Measurements from ENCODE around the gene HOMER2.
A peak's percentile ranks its signal among the peaks of the same experiment; 100 is the strongest.
"Not testable (repeated sequence)": the region's sequence is repeated elsewhere in the genome, so short reads cannot be mapped to it uniquely, and the experiment has no call there.

The HOMER2 gene

DNA sequence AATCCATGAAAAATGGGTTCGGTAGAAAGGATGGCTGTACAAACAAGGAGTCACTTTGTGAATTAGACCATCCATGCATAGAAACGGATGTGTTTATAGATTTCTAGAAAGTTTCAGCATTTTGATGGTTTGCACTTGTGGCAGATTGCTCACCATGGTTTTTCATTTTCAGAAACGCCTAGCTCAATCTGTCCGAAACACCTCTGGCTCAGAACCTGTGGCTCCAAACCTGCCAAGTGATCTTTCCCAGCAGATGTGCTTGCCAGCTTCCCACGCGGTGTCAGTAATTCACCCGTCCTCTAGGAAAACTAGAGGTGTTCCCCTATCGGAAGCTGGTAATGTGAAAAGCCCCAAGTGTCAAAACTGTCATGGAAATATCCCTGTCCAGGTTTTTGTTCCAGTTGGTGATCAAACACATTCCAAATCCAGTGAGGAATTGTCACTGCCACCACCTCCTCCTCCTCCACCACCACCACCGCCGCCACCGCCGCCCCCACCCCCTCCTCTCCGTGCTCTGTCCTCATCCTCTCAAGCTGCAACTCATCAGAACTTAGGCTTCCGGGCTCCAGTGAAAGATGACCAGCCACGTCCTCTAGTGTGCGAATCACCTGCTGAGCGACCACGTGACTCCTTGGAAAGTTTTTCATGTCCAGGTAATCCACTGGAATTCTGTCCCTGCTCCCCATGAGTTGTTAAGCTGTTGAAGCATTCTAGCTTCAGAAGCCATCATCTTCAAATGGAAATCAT lies 121.9 kb downstream of the HOMER2 start:
- no peak for DNase-seq

DNA sequence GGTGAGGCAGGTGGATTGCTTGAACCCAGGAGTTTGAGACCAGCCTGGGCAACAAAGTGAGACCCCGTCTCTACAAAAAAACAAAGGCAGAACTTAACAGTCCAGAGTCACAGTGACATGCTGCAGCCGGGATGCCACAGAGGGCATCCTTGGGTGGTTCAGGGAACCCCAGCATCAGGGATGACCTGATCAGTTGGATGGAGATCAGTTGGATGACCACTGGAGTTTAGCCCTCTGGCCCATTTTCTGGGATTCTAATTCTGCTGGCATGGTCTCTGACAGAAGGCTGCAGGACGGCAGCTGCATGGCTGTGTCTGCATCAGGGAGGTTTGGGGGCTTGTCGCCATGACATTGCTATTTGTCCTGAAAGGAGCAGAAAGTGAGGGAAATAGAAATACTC lies 123.3 kb downstream of the HOMER2 start:
- no peak for DNase-seq

DNA sequence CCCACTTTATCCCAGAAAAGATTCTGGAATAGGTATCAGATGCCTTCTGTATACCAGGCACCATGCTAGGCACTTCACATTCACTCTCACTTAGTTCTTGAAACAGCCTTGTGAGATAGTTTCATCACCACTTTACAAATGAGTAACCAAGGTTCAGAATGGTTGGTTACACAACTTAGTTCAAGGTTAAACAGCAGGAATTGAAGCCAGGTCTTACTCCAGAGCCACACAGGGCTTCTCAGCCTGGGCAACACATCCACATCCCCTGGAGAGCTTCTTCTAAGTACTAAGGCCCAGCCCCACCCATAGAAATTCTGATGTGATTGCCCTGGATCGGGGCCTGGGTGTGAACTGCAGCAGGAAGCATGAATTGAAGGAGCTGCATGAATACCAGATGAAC lies 124.4 kb downstream of the HOMER2 start:
- no peak for DNase-seq

DNA sequence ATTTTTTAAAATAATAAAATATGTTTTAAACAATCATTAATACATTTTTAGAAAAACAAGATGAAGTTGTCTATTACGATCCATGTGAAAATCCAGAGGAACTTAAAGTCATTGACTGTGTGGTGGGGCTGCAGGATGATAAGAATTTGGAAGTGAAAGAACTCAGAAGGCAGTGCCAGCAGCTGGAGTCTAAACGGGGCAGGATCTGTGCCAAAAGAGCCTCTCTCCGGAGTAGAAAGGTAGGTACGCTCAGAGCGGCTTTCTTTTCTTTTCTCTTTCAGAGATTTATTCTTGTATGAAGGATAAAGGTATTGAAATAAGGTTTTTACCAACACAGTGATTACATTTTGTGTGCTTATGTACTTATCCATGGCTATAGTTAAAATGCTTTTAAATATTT lies 129.5 kb downstream of the HOMER2 start:
- no peak for DNase-seq

DNA sequence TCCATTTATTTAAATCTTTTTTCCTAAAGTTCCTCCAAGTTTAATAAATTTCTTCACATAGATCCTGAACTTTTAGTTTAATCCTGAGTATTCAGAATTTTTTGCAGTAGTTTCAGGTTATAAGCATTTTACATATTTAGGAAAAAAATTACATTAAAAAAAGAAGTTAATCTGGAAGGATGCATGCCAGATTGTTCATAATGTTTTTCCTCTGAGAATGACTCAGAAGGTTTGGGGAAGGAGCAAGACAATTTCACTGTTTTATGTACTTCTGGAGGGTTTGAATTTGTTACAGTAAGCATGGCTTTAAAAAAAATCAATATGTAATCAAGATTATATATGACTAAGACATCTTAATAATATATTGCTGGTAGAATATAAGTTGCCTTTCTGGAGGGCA lies 130.7 kb downstream of the HOMER2 start:
- DNase-seq, result not testable (repeated sequence)

DNA sequence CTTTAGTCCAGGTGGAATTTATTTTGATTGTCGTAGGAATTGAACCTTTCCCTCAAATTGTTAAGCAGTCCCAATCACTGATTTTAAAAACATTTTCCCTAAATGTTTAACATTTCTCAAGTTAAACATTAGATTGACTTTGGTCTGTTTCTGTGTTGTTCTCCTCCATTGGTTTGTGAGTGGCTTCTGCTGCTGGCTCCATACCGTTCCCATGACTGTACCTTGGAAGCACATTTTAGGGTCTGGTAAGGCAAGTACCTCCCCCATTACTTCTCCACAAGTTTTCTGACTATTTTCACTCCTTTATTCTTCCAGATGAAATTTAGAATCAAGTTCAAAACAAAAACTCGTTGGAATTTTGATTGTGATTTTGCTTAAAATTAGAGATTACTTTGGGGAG lies 131.1 kb downstream of the HOMER2 start:
- DNase-seq, result not testable (repeated sequence)

DNA sequence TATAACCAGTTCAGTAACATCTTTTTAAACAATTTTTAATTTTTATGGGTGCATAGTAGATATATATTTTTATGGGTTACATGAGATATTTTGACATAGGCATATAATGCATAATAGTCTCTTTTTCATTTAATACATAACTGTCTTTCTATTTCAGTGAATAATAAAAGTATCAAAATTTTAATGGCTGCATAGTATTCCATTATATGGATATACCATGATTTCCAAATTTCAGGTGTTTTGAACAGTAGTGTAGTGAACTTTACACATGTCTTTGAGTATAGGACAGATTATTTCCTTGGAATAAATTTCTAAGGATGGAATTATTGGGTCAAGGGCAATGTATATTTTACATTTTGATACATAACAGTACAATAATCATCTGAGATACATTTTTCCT lies 132.4 kb downstream of the HOMER2 start:
- DNase-seq, result no peak

DNA sequence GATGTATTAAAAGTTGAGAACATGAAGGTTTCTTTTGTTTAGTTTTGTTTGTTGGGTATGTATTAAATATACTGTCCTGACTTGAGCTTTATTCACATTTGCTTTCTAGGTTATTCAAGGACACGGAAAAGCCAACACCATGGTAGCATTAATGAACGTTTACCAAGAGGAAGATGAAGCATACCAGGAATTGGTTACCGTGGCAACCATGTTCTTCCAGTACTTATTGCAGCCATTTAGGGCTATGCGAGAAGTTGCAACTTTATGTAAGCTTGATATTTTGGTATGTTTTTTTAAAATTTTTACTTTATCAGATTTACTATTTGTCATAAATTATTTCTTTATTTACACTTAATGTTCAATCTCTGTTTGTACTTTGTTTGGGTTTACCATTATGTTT lies 139.5 kb downstream of the HOMER2 start:
- no peak for DNase-seq

DNA sequence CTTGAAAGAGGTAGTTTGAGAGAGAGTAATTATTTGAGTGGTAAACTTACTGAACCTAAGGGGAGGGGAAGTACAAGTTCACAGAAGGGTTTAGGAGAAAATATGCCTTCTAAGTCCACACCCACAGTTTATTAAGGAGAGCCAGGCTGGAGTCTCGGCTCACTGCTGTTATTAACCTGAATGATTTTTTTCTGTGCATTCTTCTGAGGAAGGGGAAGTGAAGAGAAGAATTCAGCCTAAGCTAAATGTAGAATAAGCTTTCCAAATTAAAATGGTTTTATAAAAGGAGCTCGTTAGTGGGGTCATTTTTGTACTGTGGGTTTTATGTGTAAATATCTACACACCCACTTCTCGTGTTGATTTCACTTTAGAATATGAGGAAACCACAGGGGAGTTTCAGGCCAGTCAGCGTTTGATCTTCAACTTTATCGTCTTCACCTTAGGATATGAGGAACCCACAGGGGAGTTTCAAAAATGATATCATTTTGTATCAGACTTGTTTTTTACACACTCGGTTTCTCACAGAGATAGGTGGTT lies 141.6 kb downstream of the HOMER2 start:
- DNase-seq, result peak; percentile 19

DNA sequence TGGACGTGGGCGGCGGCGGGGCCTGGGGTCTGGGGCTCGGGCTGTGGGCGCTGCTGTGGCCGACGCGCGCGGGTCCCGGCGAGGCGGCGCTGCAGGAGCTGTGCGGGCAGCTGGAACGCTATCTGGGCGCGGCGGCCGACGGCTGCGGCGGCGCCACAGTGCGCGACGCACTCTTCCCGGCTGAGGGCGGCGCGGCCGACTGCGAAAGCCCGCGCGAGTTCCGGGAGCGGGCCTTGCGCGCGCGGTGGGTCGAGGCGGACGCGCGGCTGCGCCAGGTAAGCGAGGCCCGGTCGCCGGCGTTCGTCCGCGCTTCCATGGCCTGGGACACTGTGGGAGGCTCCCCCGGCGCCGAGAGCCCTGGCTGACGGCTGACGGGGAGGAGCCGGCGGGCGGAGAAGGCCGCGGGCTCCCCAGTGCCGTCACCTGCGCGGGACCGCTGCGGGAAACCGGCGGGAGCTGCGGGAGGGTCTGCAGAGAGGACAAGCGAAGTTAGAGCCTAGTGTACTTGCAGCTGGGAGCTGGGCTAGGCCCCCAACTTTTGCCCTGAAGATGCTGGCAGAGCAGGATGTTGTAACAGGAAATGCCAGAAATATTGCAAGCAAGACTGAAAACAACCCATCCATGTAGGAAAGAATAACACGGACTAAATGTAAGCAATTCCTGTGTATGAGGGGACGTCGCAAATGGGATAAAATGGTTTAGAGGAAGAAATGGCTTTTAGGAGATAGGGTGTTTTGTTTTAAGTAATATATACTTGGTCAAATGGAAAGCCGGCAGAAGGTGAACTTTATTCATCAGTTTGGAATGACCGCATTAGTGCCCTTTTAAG lies 142.2 kb downstream of the HOMER2 start:
- no peak for DNase-seq

DNA sequence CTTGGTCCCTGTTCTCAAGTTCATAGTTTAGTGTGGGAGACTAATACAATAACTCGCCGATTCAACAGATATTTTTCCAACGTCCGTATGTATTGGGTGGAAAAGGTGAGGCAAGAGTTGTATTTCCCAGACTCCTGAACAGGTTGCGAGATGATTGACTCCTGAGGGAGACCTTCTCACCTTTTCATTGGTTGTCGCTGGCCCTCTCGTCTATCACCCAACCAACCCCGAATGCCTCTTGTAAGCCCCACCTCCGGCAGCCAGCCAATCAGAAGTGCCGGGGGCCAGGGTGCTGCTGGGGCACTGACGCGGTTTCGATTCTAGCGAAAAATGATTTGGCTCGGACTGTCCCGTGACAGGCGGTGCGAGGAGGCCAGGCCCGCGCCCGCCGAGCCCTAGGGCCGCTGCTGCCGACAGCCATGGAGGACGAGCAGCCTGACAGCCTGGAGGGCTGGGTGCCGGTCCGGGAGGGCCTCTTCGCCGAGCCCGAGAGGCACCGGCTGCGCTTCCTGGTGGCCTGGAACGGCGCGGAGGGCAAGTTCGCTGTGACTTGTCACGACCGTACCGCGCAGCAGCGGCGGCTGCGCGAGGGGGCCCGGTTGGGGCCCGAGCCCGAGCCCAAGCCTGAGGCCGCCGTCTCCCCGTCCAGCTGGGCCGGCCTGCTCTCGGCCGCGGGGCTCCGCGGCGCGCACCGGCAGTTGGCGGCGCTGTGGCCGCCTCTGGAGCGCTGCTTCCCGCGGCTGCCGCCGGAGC lies 143.0 kb downstream of the HOMER2 start, which contains the start of gene WHAMM:
Gene WHAMM (plus strand): TSS at position 321 of the 753 bp plus-strand sequence. CDS start 99 bp downstream, at position 420.
- DNase-seq, result peak; percentile 91

DNA sequence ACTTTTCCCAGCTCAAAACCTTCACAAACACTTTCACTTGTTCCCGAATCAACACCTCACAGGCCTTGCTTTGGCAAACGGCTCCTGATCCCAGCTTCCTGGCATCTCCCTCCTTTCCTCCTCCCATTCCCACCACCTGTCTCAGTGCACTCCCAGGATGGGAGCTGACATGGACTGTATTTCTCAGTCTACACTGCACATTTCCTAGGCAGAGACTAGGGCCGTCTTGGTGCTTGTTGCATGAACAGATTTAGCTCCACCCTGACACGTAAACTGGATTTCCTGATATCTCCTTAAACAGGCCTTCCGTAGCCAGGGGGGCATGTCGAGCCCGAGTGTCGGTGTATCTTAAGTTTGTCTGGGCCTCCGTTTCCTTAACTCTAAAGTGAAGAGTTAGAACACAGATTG lies 143.9 kb downstream of the HOMER2 start:
- no peak for DNase-seq

DNA sequence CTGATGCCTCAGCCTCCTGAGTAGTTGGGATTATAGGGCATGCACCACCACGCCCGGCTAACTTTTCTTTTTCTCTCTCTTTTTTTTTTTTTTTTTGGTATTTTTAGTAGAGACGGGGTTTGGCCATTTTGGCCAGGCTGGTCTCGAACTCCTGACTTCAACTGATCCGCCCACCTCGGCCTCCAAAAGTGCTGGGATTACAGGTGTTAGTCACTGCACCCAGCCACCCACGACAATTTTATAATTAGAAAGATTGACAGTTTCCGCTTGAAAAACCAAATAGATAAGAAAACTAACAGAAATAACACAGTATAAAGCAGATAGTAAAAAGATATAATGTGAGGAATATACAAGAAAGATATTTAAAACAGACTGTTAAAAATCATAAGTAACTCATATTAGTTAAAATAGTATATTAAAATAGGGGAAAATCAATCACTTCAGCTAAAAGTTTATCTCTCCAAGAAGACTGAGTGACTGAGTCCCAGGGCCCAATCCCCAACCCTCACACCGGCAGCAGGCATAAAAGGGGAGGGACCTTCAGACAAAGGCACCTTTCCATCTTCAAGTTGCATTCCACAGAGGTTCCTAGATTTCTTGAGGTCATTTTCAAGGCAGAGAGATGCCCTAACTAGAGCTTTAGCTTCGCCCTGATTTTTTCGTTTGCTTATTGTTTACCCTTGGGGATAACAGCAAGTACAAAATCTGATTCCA lies 144.4 kb downstream of the HOMER2 start:
- DNase-seq, result no peak

DNA sequence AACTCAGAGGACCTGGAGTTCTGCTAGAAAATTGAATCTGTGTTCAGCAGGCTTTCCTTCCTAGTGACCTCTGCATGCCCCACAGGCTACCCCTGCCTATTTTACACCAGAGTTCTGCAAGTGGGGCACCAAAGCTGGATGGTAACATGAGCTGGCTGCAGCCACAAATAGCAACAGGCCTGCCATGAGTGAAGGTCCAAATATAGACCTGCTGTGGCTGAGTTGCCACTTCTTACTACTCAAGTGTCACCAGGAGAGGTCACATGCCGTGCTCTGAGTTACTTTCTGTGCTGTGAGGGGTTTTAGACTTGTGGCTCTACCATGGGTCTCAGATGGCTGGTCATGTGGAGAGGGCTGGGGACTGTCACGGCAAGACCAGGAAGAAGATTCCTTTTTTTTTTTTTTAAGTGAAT lies 146.5 kb downstream of the HOMER2 start, which contains the start of gene FSD2:
Gene FSD2 (minus strand): TSS at position 76 of the 413 bp plus-strand sequence. CDS start 18,679 bp downstream, outside the sequence.
- no peak for DNase-seq

DNA sequence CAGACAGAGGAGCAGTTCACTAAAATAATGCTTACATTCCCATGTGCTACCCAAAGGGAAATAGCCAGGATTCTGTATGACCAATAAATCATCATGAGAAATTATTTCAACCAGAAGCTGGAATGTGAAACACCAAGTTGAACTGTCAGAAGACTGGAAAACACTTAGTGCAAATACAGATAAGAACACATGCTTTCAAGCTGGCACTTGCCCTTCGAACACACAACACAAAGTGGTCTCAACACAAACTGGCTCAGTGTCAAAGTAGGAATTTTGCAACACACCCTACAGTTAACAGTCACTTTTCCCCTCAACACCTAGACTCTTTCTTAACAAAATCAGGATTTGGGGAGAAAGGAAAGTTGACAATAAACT lies 148.0 kb downstream of the HOMER2 start:
- DNase-seq, result no peak

DNA sequence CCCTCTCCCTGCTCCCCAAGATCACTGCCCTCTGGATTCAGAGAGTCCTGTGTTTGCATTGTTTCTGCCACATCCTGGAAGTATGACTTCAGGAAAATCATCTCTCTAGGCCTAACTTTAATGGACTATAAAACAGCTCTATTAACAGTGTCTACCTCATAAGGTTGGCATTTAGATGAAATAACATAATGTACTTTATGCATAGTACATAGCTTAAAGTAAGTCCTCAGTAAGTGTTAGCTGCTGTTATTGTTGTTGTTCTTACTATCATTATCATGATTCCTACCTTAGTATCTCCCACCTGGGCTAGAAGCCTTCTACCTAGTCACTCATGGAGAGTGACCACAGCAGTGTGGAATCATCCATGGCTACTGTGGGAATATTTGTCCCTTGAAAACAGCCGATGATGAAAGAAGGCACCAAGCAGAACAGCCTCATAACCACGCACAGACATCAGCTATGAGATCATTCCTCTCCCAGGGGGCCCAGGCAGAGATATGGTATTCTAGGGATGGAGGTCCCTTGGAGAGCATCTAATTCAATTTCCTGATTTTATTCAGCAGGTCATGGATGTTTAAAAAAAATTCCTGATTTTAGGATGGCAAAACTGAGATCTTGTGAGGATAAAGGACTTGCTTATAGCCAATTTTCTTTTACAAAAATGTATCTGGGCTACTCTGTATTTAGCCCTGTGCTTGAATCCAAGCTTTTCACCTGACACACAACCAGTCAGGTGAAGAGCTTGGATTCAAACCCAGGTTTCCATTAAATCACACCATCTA lies 148.5 kb downstream of the HOMER2 start:
- DNase-seq, result no peak

DNA sequence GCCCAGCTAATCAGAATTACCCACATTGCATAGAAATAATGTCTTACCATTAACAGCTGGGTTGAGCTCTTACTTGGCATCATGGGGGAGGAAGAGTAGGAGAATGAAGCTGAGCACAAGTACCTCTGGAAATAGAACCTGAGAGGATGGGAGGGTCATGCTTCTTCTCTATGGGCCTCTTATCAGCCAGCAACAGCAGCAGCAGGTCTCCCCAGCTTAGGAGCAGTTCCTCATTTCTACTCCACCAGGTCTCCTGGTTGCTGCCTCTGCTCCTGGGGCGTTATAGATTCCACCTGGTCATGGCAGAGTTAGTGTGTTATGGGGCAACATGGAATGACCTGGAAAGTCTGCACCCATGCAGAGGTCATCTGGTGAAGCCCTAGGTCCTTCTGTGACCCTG lies 150.0 kb downstream of the HOMER2 start:
- DNase-seq, result no peak

DNA sequence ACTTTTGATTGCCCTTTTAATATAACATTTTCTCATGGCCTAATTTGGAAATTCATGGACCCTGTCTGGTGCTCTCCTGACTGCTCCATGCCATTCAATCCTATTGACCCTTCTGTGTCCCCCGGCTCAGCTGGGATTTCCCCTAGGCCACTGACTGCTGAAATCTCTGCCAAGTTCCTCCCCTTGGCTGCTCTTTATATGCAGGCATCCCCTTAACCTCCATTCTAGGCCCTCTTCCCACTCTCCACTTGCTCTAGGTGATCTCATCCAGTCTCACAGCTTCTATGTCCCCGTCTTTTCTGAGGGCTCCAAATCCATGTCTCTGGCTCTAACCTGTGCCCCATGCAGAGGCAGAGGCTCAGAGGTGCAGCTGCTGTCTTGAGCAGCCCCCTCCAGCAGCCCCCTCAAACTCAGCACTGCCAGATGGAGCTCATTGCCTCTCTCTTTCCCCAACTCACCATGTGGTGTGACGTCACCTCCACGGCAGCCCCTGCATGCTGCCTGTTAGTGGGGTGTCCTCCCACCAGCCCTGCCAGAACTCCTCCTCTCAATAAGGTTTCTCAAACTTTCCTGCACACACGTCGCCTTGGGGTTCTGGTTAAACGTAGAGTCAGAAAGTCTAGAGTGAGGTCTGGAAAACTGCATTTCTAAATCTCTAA lies 153.2 kb downstream of the HOMER2 start:
- no peak for DNase-seq

Data from activated T-cell treated with anti-CD3 and anti-CD28 coated beads for 4 hours (primary cell).